ENCODE results near the gene SSH3. TPM values are rescaled to one million over a fixed set of nuclear protein-coding genes. Genes with fewer than 3 reads are reported as not detected.
A peak's percentile ranks its signal among the peaks of the same experiment; 100 is the strongest.

Gene SSH3
- total RNA-seq, 1 donor: 25.0 TPM

DNA sequence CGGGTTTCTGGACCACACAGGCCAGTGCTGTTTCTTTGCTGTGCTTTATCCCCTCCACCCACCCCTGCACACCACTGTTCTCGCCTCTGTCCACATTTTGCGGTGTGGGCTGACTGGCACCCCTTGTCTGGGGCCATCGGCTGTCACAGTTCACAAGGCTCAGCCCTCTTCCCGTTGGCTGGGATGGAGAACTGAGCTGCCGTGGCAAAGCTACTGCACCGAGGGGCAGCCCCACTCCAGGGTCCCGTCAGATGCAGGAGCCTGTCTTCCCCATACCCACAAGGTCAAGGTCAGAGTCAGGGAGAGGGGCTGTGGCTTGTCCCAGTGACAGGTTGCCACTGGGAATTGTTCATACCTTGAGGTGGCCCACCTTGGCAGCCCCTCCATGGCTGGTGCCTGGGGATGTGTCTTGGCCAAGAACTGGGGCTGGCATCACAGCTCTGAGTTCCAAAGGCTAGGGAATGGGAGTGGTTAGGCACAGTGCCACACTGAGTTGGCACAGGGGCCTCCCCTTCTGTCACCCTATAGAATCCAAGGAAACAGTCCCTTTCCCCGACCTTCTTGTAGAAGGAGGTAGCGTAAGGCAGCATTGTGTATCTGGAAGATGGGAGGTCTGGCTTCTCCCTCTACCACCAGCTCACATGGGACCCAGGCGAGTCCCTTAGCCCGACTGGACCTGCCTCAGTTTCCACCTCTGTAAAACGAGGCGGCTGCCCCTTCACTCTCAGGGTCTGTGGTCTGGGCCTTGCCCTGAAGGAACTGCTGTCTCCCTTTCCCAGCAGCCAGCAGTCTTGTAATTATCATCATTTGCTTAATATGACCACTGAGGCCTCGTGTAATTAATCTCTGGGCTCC, 33.7 kb upstream of the SSH3 start:
- Histone ChIP-seq H3K9me3 (ENCODE audit: low read depth, low read length) (no peaks in the 10 kb centered on the region), H3K27ac (ENCODE audit: low read depth, low read length) (no peak overlapping the region), H3K4me3 (ENCODE audit: insufficient read depth, low read length) (no peak overlapping the region), H3K4me2 (ENCODE audit: insufficient read depth, low read length) (peak overlapping the region; percentile 23), H4K20me1 (ENCODE audit: insufficient read depth, low read length) (peaks cover 53% of the 10 kb centered on the region), H3K4me1 (ENCODE audit: insufficient read depth, low read length) (peaks cover 59% of the 10 kb centered on the region), H3K79me2 (ENCODE audit: insufficient read depth, low read length) (peaks cover 85% of the 10 kb centered on the region), H3K36me3 (ENCODE audit: insufficient read depth, low read length) (peaks cover 8% of the 10 kb centered on the region), H3K27me3 (ENCODE audit: insufficient read depth, low read length) (no peaks in the 10 kb centered on the region), H2AFZ (ENCODE audit: low read length) (no peak overlapping the region)
- TF ChIP-seq, protein P1, sequence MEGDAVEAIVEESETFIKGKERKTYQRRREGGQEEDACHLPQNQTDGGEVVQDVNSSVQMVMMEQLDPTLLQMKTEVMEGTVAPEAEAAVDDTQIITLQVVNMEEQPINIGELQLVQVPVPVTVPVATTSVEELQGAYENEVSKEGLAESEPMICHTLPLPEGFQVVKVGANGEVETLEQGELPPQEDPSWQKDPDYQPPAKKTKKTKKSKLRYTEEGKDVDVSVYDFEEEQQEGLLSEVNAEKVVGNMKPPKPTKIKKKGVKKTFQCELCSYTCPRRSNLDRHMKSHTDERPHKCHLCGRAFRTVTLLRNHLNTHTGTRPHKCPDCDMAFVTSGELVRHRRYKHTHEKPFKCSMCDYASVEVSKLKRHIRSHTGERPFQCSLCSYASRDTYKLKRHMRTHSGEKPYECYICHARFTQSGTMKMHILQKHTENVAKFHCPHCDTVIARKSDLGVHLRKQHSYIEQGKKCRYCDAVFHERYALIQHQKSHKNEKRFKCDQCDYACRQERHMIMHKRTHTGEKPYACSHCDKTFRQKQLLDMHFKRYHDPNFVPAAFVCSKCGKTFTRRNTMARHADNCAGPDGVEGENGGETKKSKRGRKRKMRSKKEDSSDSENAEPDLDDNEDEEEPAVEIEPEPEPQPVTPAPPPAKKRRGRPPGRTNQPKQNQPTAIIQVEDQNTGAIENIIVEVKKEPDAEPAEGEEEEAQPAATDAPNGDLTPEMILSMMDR (IDR thresholded peaks at IDR 0.05; ENCODE audit: extremely low read depth, low read depth, low read length): no peak
- DNase-seq (ENCODE audit: insufficient read length, low spot score, missing footprints): peak; percentile 91

GRCh38 chr11:67270256-67271204, 32.8 kb upstream of the SSH3 start:
- no peaks in the 10 kb centered on the region for H3K27me3 ChIP-seq (ENCODE audit: insufficient read depth, low read length)
- H3K9me3 ChIP-seq (ENCODE audit: low read depth, low read length): no peaks in the 10 kb centered on the region
- no peak overlapping the region for H3K4me3 ChIP-seq (ENCODE audit: insufficient read depth, low read length)
- H3K4me2 ChIP-seq (ENCODE audit: insufficient read depth, low read length): peak overlapping the region; percentile 23
- H3K27ac ChIP-seq (ENCODE audit: low read depth, low read length): no peak overlapping the region
- H3K79me2 ChIP-seq (ENCODE audit: insufficient read depth, low read length): peaks cover 94% of the 10 kb centered on the region
- peaks cover 53% of the 10 kb centered on the region for H4K20me1 ChIP-seq (ENCODE audit: insufficient read depth, low read length)
- DNase-seq (ENCODE audit: insufficient read length, low spot score, missing footprints): peak; percentile 92
- no peak overlapping the region for H2AFZ ChIP-seq (ENCODE audit: low read length)
- TF ChIP-seq, protein P1 (IDR thresholded peaks at IDR 0.05; ENCODE audit: extremely low read depth, low read depth, low read length): no peak
- peaks cover 8% of the 10 kb centered on the region for H3K36me3 ChIP-seq (ENCODE audit: insufficient read depth, low read length)
- H3K4me1 ChIP-seq (ENCODE audit: insufficient read depth, low read length): peaks cover 59% of the 10 kb centered on the region

DNA sequence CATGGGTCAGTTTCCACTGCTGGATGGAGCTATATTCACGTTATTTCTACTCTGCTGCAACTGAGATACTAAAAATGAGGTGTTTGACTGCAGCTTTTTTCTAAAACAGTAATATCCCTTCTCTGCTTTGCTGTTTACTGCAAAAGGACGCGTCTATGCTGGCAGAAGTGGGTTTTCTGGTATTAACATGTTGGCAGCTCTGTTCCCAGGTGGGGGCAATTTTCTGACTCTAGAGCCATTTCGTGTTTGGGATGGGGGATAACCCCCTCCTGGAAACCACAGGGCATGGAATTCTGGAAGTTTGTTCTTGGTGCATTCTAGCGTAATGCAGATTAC, 32.2 kb upstream of the SSH3 start:
- TF ChIP-seq, protein P1 (IDR thresholded peaks at IDR 0.05; ENCODE audit: extremely low read depth, low read depth, low read length): no peak
- Histone ChIP-seq H4K20me1 (ENCODE audit: insufficient read depth, low read length) (peaks cover 53% of the 10 kb centered on the region), H2AFZ (ENCODE audit: low read length) (no peak overlapping the region), H3K79me2 (ENCODE audit: insufficient read depth, low read length) (peaks cover 96% of the 10 kb centered on the region), H3K36me3 (ENCODE audit: insufficient read depth, low read length) (peaks cover 8% of the 10 kb centered on the region), H3K4me2 (ENCODE audit: insufficient read depth, low read length) (no peak overlapping the region), H3K4me3 (ENCODE audit: insufficient read depth, low read length) (no peak overlapping the region), H3K9me3 (ENCODE audit: low read depth, low read length) (no peaks in the 10 kb centered on the region), H3K4me1 (ENCODE audit: insufficient read depth, low read length) (peaks cover 55% of the 10 kb centered on the region), H3K27me3 (ENCODE audit: insufficient read depth, low read length) (no peaks in the 10 kb centered on the region), H3K27ac (ENCODE audit: low read depth, low read length) (no peak overlapping the region)
- DNase-seq (ENCODE audit: insufficient read length, low spot score, missing footprints): no peak
